Neutrophil (primary cell): ENCODE data around the gene RPP25L.

ENCODE experiments used
- H3K27ac ChIP-seq: fragments of 200-600 bp; sonication (generic); 2 replicates; pipeline ENCODE4 v1.5.1; 2016; ENCODE audit warnings: mild to moderate bottlenecking, moderate library complexity
- H3K27me3 ChIP-seq: fragments of 200-600 bp; sonication (generic); 2 replicates; pipeline ENCODE4 v1.6.0; 2016; ENCODE audit warnings: mild to moderate bottlenecking
- H3K36me3 ChIP-seq: fragments of 200-600 bp; sonication (generic); 2 replicates; pipeline ENCODE4 v1.5.1; 2017
- H3K4me1 ChIP-seq, 2 experiments: fragments of 200-600 bp in 1 of 2; sonication (generic) in 1 of 2; 1 replicate in 1 of 2; 2 replicates in 1 of 2; pipeline versions ENCODE4 v1.5.1 to v1.6.1; 2013 to 2016; ENCODE audit warnings: low read depth in 1 of 2, low read length in 1 of 2, mild to moderate bottlenecking in 1 of 2, moderate library complexity in 1 of 2; ENCODE audit not compliant: control insufficient read depth in 1 of 2, insufficient read depth in 1 of 2
- H3K4me3 ChIP-seq, 2 experiments: fragments of 200-600 bp in 1 of 2; sonication (generic) in 1 of 2; 1 replicate in 1 of 2; 2 replicates in 1 of 2; pipeline ENCODE4 v1.5.1; 2013 to 2016; ENCODE audit warnings: low read depth in 1 of 2, low read length in 1 of 2, mild to moderate bottlenecking in 1 of 2, moderate library complexity in 1 of 2
- H3K9me3 ChIP-seq: fragments of 200-600 bp; sonication (generic); 2 replicates; pipeline ENCODE4 v1.5.1; 2016
- CTCF ChIP-seq: fragments of 200-600 bp; sonication (generic); IDR thresholded peaks from 2 replicates; pipeline ENCODE4 v1.5.1; 2016; ENCODE audit warnings: antibody characterized with exemption

Gene RPP25L

GRCh38 chr9:34577400-34578240 is 34.3 kb downstream of the RPP25L start:
- Histone ChIP-seq H3K36me3 (no peaks in the 10 kb centered on the region), H3K9me3 (no peaks in the 10 kb centered on the region), H3K4me3 (no peak overlapping the region), H3K4me1 (no peaks in the 10 kb centered on the region), H3K27me3 (peaks cover 97% of the 10 kb centered on the region), H3K27ac (no peak overlapping the region)
- no peak for TF ChIP-seq CTCF

- Histone ChIP-seq H3K4me3 (no peak overlapping the region), H3K9me3 (no peaks in the 10 kb centered on the region), H3K4me1 (no peaks in the 10 kb centered on the region), H3K27me3 (peaks cover 89% of the 10 kb centered on the region), H3K27ac (no peak overlapping the region), H3K36me3 (no peaks in the 10 kb centered on the region)
- TF ChIP-seq CTCF, result no peak
Measured at GRCh38 chr9:34576597-34577399, 35.1 kb downstream of the RPP25L start.

GRCh38 chr9:34575862-34576596 is 35.9 kb downstream of the RPP25L start:
- Histone ChIP-seq H3K36me3 (no peaks in the 10 kb centered on the region), H3K4me3 (no peak overlapping the region), H3K27me3 (peaks cover 81% of the 10 kb centered on the region), H3K27ac (no peak overlapping the region), H3K4me1 (no peaks in the 10 kb centered on the region), H3K9me3 (no peaks in the 10 kb centered on the region)
- no peak for TF ChIP-seq CTCF

GRCh38 chr9:34575241-34575640 is 36.7 kb downstream of the RPP25L start:
- Histone ChIP-seq H3K36me3 (no peaks in the 10 kb centered on the region), H3K9me3 (no peaks in the 10 kb centered on the region), H3K27ac (no peak overlapping the region), H3K27me3 (peaks cover 74% of the 10 kb centered on the region), H3K4me1 (no peaks in the 10 kb centered on the region), H3K4me3 (no peak overlapping the region)
- no peak for TF ChIP-seq CTCF

GRCh38 chr9:34574571-34574970 is 37.3 kb downstream of the RPP25L start:
- Histone ChIP-seq H3K4me1 (no peaks in the 10 kb centered on the region), H3K9me3 (no peaks in the 10 kb centered on the region), H3K27me3 (peaks cover 73% of the 10 kb centered on the region), H3K4me3 (no peak overlapping the region), H3K27ac (no peak overlapping the region), H3K36me3 (no peaks in the 10 kb centered on the region)
- TF ChIP-seq CTCF, result no peak
